DND-41 (cell line): Measurements from ENCODE around the gene FREM2.

Source experiments
- EZH2 ChIP-seq: IDR thresholded peaks from 3 replicates; pipeline ENCODE4 v1.6.1; 2012; ENCODE audit warnings: borderline replicate concordance, low read depth, mild to moderate bottlenecking, moderate library complexity, low read length, inconsistent platforms; ENCODE audit not compliant: severe bottlenecking
- TF ChIP-seq, protein P1 (sequence below): IDR thresholded peaks from 2 replicates; pipeline ENCODE4 v1.5.1; 2012; ENCODE audit warnings: borderline replicate concordance, low read length, moderate library complexity, mild to moderate bottlenecking; ENCODE audit not compliant: poor library complexity, severe bottlenecking; ENCODE audit errors: extremely low read depth

DNA sequence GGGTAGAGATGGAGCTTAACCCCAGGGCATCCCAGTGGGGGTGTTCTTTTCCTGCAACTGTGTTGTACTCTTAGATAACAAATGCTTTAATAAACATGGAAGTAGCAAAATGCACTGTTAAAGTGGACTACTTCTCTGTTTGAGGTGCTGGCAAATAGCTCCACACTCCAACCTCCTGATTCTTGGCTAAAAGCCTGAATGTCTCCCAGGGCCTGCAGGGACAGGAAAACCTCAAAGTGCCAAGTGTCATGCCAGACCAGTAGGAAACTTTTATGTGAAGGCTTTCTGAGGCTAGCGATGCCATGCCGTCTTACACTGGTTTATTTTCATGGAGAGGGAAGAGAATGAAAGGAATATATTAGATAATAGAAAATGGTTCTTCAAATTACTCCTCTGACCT, 6.8 kb downstream of the FREM2 start:
- TF ChIP-seq, protein P1, sequence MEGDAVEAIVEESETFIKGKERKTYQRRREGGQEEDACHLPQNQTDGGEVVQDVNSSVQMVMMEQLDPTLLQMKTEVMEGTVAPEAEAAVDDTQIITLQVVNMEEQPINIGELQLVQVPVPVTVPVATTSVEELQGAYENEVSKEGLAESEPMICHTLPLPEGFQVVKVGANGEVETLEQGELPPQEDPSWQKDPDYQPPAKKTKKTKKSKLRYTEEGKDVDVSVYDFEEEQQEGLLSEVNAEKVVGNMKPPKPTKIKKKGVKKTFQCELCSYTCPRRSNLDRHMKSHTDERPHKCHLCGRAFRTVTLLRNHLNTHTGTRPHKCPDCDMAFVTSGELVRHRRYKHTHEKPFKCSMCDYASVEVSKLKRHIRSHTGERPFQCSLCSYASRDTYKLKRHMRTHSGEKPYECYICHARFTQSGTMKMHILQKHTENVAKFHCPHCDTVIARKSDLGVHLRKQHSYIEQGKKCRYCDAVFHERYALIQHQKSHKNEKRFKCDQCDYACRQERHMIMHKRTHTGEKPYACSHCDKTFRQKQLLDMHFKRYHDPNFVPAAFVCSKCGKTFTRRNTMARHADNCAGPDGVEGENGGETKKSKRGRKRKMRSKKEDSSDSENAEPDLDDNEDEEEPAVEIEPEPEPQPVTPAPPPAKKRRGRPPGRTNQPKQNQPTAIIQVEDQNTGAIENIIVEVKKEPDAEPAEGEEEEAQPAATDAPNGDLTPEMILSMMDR, result no peak
- no peak for TF ChIP-seq EZH2
